ENCODE measurements around the gene BLOC1S6. TPM values are rescaled to one million over a fixed set of nuclear protein-coding genes. Genes with fewer than 3 reads are reported as not detected.

Gene BLOC1S6, protein sequence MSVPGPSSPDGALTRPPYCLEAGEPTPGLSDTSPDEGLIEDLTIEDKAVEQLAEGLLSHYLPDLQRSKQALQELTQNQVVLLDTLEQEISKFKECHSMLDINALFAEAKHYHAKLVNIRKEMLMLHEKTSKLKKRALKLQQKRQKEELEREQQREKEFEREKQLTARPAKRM
- 106 TPM for total RNA-seq

DNA sequence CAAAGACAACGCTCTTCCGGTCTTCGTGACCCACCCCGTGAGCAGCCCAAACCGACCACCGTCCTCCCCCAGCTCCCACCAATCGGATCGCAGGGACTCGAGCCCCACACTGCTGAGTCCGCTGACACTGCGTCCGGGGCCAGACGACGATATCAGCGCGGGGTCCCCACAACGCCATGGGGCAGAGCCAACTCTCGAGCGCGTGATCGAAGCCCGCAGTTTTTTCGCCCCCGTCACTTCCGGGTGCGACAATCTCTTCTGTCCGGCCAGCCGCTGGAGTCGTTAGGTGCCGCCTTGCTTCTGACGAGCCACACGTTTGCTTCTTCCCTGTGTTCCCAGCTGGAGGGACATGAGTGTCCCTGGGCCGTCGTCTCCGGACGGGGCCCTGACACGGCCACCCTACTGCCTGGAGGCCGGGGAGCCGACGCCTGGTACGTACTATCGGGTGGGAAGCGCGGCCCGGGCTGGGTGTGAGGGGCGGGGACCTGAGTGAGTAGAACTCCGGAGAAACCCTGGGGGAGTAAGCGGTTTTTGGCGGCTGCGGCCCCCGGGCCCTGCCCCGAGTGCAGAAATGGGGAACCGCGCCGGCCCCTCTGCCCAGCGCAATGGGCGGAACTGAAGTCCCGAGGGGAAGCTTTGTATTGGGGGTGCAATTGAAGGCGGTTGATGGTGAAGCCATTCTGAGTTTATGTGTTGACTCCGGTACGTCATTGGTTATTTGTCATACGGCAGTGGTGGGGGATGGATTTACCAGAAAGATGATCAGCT lies at the start of gene BLOC1S6:
Gene BLOC1S6 (plus strand): TSS at position 285 of the 768 bp plus-strand sequence. CDS start 65 bp downstream, at position 350.

DNA sequence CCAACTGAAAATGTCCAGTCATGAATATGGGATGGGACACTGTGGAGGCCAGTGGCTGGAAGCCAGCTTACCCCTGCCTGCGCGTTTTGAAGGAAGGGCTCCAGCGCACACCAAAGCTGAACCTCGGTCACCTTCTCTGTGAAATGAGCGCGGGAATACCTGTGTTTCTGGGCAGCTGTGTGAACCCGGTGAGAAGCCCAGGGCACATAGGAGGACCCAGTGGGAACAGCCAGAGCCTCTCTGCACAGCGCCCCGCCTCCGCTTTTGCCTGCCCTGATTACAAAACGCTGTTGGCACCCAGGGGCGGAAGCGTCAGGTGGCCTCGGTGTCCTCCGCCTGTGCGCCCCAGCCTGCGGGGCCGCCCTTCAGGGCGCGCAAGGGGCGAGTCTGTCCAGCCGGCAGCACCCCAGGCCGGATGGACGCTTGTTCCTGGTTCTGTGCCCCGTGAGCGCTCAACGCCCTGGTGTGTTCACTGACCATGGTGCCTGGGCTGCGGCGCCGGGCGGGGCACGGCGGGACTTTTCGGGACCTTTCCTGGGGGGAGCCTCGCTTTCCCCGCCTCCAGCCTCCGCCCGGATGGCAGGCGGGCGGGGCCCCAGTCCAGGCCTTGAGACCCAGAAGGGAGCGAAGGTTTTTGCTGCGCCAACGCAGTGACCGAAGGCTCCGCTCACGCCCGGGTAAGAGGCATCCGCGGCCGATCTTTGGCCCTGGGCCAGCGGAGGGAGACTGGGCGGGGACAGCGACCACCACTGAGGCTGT lies 47.4 kb downstream of the BLOC1S6 start, which contains the start of gene SQOR:
Gene SQOR (plus strand): TSS at position 598 of the 759 bp plus-strand sequence. CDS start 23,895 bp downstream, outside the sequence.

Other genes starting within 250 kb of the BLOC1S6 start
- 49.4 TPM for gene GATM, start 208.8 kb upstream of the BLOC1S6 start, total RNA-seq
- gene SLC30A4, start 64.6 kb upstream of the BLOC1S6 start, total RNA-seq: 15.9 TPM
- gene SQOR, start 47.6 kb downstream of the BLOC1S6 start, total RNA-seq: 40.2 TPM